H1 (cell line): Measurements from ENCODE around the gene ZPBP. TPM values are rescaled to one million over a fixed set of nuclear protein-coding genes. Genes with fewer than 3 reads are reported as not detected.

Experiments
- CTCF ChIA-PET: fragments of 300-600 bp; sonication (Branson Sonifier 250); formaldehyde crosslinking; loops from one replicate; lab custom pipeline; 2021; ENCODE audit not compliant: partially characterized antibody; lab: Charles Lee
- POLR2A ChIA-PET: fragments of 300-600 bp; sonication (Branson Sonifier 250); formaldehyde crosslinking; loops from one replicate; lab custom pipeline; 2021; ENCODE audit warnings: inconsistent platforms; ENCODE audit not compliant: partially characterized antibody; lab: Charles Lee
- DNase-seq, 2 experiments: peaks; one replicate each; pipeline versions ENCODE4 v3.0.0 to v3.0.0-alpha.2; 2010 to 2022; ENCODE audit warnings: low spot score in 2 of 2, low read depth in 1 of 2, mixed read lengths in 1 of 2
- FAIRE-seq: peaks from 2 replicates; lab custom pipeline; 2011; peaks lifted over from hg19 to GRCh38; lab: Jason Lieb, UNC
- H2AFZ ChIP-seq: 2 replicates; pipeline ENCODE4 v1.8.1; 2012; ENCODE audit warnings: low read length, inconsistent platforms
- H2AK5ac ChIP-seq: 2 replicates; pipeline ENCODE4 v1.6.1; 2013; ENCODE audit warnings: low read depth, low read length
- H2BK120ac ChIP-seq: replicated peaks from 2 replicates; pipeline ENCODE3; 2013; ENCODE audit warnings: low read depth, low read length, inconsistent platforms
- H2BK12ac ChIP-seq: 2 replicates; pipeline ENCODE4 v1.6.1; 2013; ENCODE audit warnings: low read depth, low read length
- H2BK15ac ChIP-seq: 2 replicates; pipeline ENCODE4 v1.6.1; 2013; ENCODE audit warnings: low read length
- H2BK20ac ChIP-seq: 2 replicates; pipeline ENCODE4 v1.6.1; 2013; ENCODE audit warnings: low read length
- H2BK5ac ChIP-seq: 2 replicates; pipeline ENCODE4 v1.6.1; 2013; ENCODE audit warnings: low read depth, low read length
- H3K14ac ChIP-seq: 2 replicates; pipeline ENCODE4 v1.6.1; 2013; ENCODE audit warnings: inconsistent platforms; ENCODE audit not compliant: insufficient read length
- H3K18ac ChIP-seq: 2 replicates; pipeline ENCODE4 v1.6.1; 2013; ENCODE audit warnings: low read length; ENCODE audit errors: extremely low read depth
- H3K23ac ChIP-seq: 2 replicates; pipeline ENCODE4 v1.6.1; 2013; ENCODE audit warnings: inconsistent platforms; ENCODE audit not compliant: insufficient read length
- H3K23me2 ChIP-seq: 2 replicates; pipeline ENCODE4 v1.6.1; 2013; ENCODE audit warnings: low read depth, low read length
- H3K27ac ChIP-seq: 2 replicates; pipeline ENCODE4 v1.6.1; 2011; ENCODE audit warnings: low read depth, low read length, inconsistent platforms
- H3K27me3 ChIP-seq, 4 experiments: replicated peaks in 1 of 4; 1 replicate in 1 of 4; 2 replicates in 3 of 4; pipeline versions ENCODE4 v1.6.1 to v1.8.1; 2011 to 2013; ENCODE audit warnings: low read length in 3 of 4, mild to moderate bottlenecking in 3 of 4, inconsistent platforms in 2 of 4, mixed read lengths in 2 of 4, moderate library complexity in 1 of 4; ENCODE audit not compliant: control insufficient read depth in 3 of 4, insufficient read depth in 3 of 4; ENCODE audit errors: extremely low read depth in 1 of 4
- H3K36me3 ChIP-seq, 4 experiments: 2 replicates each; pipeline versions ENCODE4 v1.6.1 to v1.8.1; 2011 to 2013; ENCODE audit warnings: mild to moderate bottlenecking in 4 of 4, low read length in 3 of 4, moderate library complexity in 2 of 4, control low read depth in 1 of 4, inconsistent platforms in 1 of 4; ENCODE audit not compliant: insufficient read depth in 4 of 4, control insufficient read depth in 2 of 4
- H3K4ac ChIP-seq: replicated peaks from 2 replicates; pipeline ENCODE3; 2013; ENCODE audit warnings: low read length, low read depth, mixed read lengths, inconsistent platforms; ENCODE audit not compliant: insufficient read length
- H3K4me1 ChIP-seq, 4 experiments: replicated peaks in 1 of 4; 1 replicate in 1 of 4; 2 replicates in 3 of 4; pipeline versions ENCODE4 v1.6.1 to v1.8.1; 2011 to 2013; ENCODE audit warnings: low read length in 3 of 4, inconsistent platforms in 2 of 4, mixed read lengths in 1 of 4; ENCODE audit not compliant: insufficient read depth in 4 of 4, control insufficient read depth in 3 of 4
- H3K4me2 ChIP-seq, 2 experiments: 2 replicates each; pipeline versions ENCODE4 v1.6.1 to v1.8.1; 2011 to 2013; ENCODE audit warnings: low read depth in 2 of 2, low read length in 2 of 2, control low read depth in 1 of 2, inconsistent platforms in 1 of 2, mild to moderate bottlenecking in 1 of 2; ENCODE audit not compliant: insufficient read depth in 1 of 2
- H3K4me3 ChIP-seq, 4 experiments: fragments of 200-600, 300-600 bp in 1 of 4; sonication (generic), shearing (Covaris generic), sonication (Bioruptor Twin) in 1 of 4; 2 replicates each; pipeline versions ENCODE4 v1.5.1 to v1.8.1; 2011 to 2016; ENCODE audit warnings: low read length in 4 of 4, low read depth in 3 of 4, control low read depth in 2 of 4, inconsistent platforms in 2 of 4, mild to moderate bottlenecking in 2 of 4, mixed read lengths in 1 of 4, moderate library complexity in 1 of 4; ENCODE audit not compliant: insufficient read depth in 2 of 4; ENCODE audit errors: extremely low read depth in 1 of 4
- H3K56ac ChIP-seq: replicated peaks from 2 replicates; pipeline ENCODE3; 2013; ENCODE audit warnings: low read depth, mild to moderate bottlenecking, mixed read lengths, low read length, inconsistent platforms; ENCODE audit not compliant: insufficient read length
- H3K79me1 ChIP-seq: 2 replicates; pipeline ENCODE4 v1.6.1; 2013; ENCODE audit warnings: low read depth, low read length, control low read depth
- H3K79me2 ChIP-seq, 2 experiments: 2 replicates each; pipeline versions ENCODE4 v1.6.1 to v1.8.1; 2012 to 2013; ENCODE audit warnings: low read length in 2 of 2, mild to moderate bottlenecking in 2 of 2, inconsistent platforms in 1 of 2; ENCODE audit not compliant: insufficient read depth in 2 of 2, control insufficient read depth in 1 of 2
- H3K9ac ChIP-seq, 4 experiments: replicated peaks in 1 of 4; 1 replicate in 1 of 4; 2 replicates in 3 of 4; pipeline versions ENCODE4 v1.6.1 to v1.8.1; 2011 to 2013; ENCODE audit warnings: low read depth in 3 of 4, low read length in 3 of 4, control low read depth in 2 of 4, mild to moderate bottlenecking in 2 of 4, moderate library complexity in 2 of 4, inconsistent platforms in 1 of 4; ENCODE audit errors: extremely low read depth in 1 of 4
- H3K9me3 ChIP-seq, 2 experiments: 2 replicates each; pipeline versions ENCODE4 v1.6.1 to v1.8.1; 2012 to 2013; ENCODE audit warnings: mild to moderate bottlenecking in 2 of 2, moderate library complexity in 2 of 2, control low read depth in 1 of 2, inconsistent platforms in 1 of 2, low read depth in 1 of 2, low read length in 1 of 2, mixed read lengths in 1 of 2; ENCODE audit not compliant: insufficient read depth in 2 of 2
- H4K20me1 ChIP-seq, 2 experiments: replicated peaks in 1 of 2; 2 replicates each; pipeline versions ENCODE3 to v1.8.1; 2011 to 2013; ENCODE audit warnings: inconsistent platforms in 2 of 2, low read length in 2 of 2, mild to moderate bottlenecking in 1 of 2; ENCODE audit not compliant: insufficient read depth in 2 of 2, control insufficient read depth in 1 of 2
- H4K5ac ChIP-seq: 2 replicates; pipeline ENCODE4 v1.6.1; 2013; ENCODE audit warnings: low read length, low read depth, mixed read lengths, inconsistent platforms; ENCODE audit not compliant: insufficient read length
- H4K8ac ChIP-seq: 2 replicates; pipeline ENCODE4 v1.8.0; 2013; ENCODE audit warnings: mild to moderate bottlenecking, moderate library complexity, low read length, inconsistent platforms; ENCODE audit not compliant: insufficient read depth; ENCODE audit errors: extremely low read depth
- H4K91ac ChIP-seq: replicated peaks from 2 replicates; pipeline ENCODE3; 2013; ENCODE audit warnings: low read length, mixed read lengths, inconsistent platforms; ENCODE audit not compliant: insufficient read length
- CBX8 ChIP-seq: fragments of 300-800, 300-1000 bp; sonication (generic); IDR thresholded peaks from 2 replicates; pipeline ENCODE4 v1.7.1; 2016; ENCODE audit warnings: low read depth, low read length, borderline replicate concordance
- RFX5 ChIP-seq: IDR thresholded peaks from 2 replicates; pipeline ENCODE4 v1.6.1; 2011; ENCODE audit warnings: low read depth, low read length, improper control_type of control experiment, borderline replicate concordance
- SP1 ChIP-seq: IDR thresholded peaks from 2 replicates; pipeline ENCODE4 v1.6.1; 2011; ENCODE audit warnings: low read depth, low read length
- TAF1 ChIP-seq: IDR thresholded peaks from 2 replicates; pipeline ENCODE4 v1.6.1; 2011; ENCODE audit warnings: mild to moderate bottlenecking, low read depth, low read length
- WGBS, 2 experiments: shearing (Covaris generic) in 1 of 2; methylation state at CpG; one replicate each; pipeline versions ENCODE4 v1.1.6 to v1.1.7; 2013 to 2015; ENCODE audit warnings: low lambda C conversion rate in 2 of 2, mixed read lengths in 2 of 2, inconsistent platforms in 1 of 2, low coverage in 1 of 2, missing lambda C conversion rate in 1 of 2; ENCODE audit not compliant: insufficient replicate concordance in 2 of 2, insufficient coverage in 1 of 2, insufficient read length in 1 of 2; ENCODE audit errors: extremely low coverage in 1 of 2, missing lambda C conversion rate in 1 of 2; 5-methylcytosine and 5-hydroxymethylcytosine counted together
- polyA plus RNA-seq, 7 experiments: library from polyadenylated mRNA; depleted of rRNA in 3 of 7; stranded (reverse) in 5 of 7; unstranded in 2 of 7; fragments of >200 nt in 5 of 7; fragments of 200-250 nt in 2 of 7; gene quantifications; 1 replicate in 5 of 7; 2 replicates in 1 of 7; 4 replicates in 1 of 7; pipeline versions ENCODE4 v1.2.1 to v1.2.3, GENCODE V29; 2011 to 2013; ENCODE audit warnings: missing spikeins in 2 of 7, mixed read lengths in 2 of 7
- total RNA-seq: library from RNA; stranded (reverse); fragmentation: NEBNext Ultra II Directional; extraction: Animal tissue kit (Norgen Biotek cat#: 25700); gene quantifications from 2 replicates; pipeline ENCODE4 v1.2.1, GENCODE V29; 2021
- TF ChIP-seq, protein P1 (sequence below): IDR thresholded peaks from 2 replicates; pipeline ENCODE4 v1.6.1; 2012; ENCODE audit warnings: inconsistent platforms

ZPBP gene
- total and polyA plus RNA-seq, 2 of the 8 experiments (the other 6 are each of a cell fraction or from before 2014, with no cell fraction given): not detected

DNA sequence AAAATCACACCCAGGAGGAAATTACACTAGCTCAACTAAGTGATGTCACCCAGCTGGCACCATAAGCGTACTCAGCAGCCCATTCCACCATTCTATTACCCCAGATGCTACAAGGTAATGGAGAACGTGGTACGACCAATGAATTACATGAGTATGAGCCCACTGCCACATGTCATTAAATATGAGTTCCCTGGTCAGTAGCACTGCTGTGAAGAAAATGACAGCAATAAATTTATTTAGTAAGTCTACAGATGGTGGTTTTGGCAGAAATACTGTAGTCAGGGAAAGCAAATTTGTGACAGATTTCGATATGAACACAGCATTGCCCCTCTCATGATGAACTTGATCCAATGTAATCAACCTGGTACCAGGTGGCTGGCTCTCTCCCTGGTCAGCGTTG is 165.4 kb downstream of the ZPBP start:
- WGBS, 2 experiments: 89% methylated on average over 5 of the region's 5 CpGs; no CpG with 5 or more reads in 1 of the 2 experiments
- no peak overlapping the region for H3K18ac ChIP-seq
- no peak for FAIRE-seq

More for the DNA sequence above, 165.4 kb downstream of the ZPBP start:
- Histone ChIP-seq H2AFZ (no peak overlapping the region), H3K4me3 (no peak overlapping the region), H3K9ac (no peak overlapping the region), H4K5ac (no peak overlapping the region), H3K27ac (no peak overlapping the region), H3K79me1 (no peaks in the 10 kb centered on the region), H3K4ac (no peak overlapping the region), H3K23ac (no peak overlapping the region), H2AK5ac (no peak overlapping the region), H3K14ac (no peak overlapping the region), H4K20me1 (no peaks in the 10 kb centered on the region), H3K56ac (no peak overlapping the region), H3K4me2 (no peak overlapping the region), H2BK15ac (no peak overlapping the region), H3K36me3 (no peaks in the 10 kb centered on the region; a peak in 1 of 8 replicates), H3K23me2 (no peaks in the 10 kb centered on the region), H3K79me2 (no peaks in the 10 kb centered on the region), H2BK20ac (no peak overlapping the region), H4K91ac (no peak overlapping the region), H3K4me1 (no peaks in the 10 kb centered on the region), H2BK12ac (no peak overlapping the region), H3K27me3 (no peaks in the 10 kb centered on the region), H4K8ac (no peak overlapping the region), H2BK120ac (no peak overlapping the region), H3K9me3 (peaks cover 19 to 25% of the 10 kb centered on the region in 2 experiments), H2BK5ac (no peak overlapping the region)
- no peak for DNase-seq
- TF ChIP-seq CBX8 (no peak), TAF1 (no peak), RFX5 (no peak), SP1 (no peak)
- TF ChIP-seq, protein P1, sequence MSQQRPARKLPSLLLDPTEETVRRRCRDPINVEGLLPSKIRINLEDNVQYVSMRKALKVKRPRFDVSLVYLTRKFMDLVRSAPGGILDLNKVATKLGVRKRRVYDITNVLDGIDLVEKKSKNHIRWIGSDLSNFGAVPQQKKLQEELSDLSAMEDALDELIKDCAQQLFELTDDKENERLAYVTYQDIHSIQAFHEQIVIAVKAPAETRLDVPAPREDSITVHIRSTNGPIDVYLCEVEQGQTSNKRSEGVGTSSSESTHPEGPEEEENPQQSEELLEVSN: no peak
- POLR2A ChIA-PET: no interaction called here
- CTCF ChIA-PET: no interaction called here
